ENCODE measurements around the gene SLC12A5.

GRCh38 chr20:46077642-46078305 is 48.8 kb downstream of the SLC12A5 start:
- TF ChIP-seq MLLT1 (IDR thresholded peaks at IDR 0.05) (no peak), TAF1 (IDR thresholded peaks at IDR 0.05; ENCODE audit: control insufficient read depth, extremely low read depth, insufficient read depth, low read length, severe bottlenecking) (no peak), POLR2AphosphoS5 (IDR thresholded peaks at IDR 0.05; ENCODE audit: control insufficient read depth, insufficient read depth, low read depth, low read length) (no peak), FOXO4 (CRISPR knock-in tag; IDR thresholded peaks at IDR 0.05) (no peak), ZNF174 (CRISPR knock-in tag; IDR thresholded peaks at IDR 0.05) (no peak), ATF2 (CRISPR knock-in tag; IDR thresholded peaks at IDR 0.05) (no peak), MBD1 (CRISPR knock-in tag; IDR thresholded peaks at IDR 0.05) (no peak), DLX4 (CRISPR knock-in tag; IDR thresholded peaks at IDR 0.05) (no peak), KLF6 (CRISPR knock-in tag; IDR thresholded peaks at IDR 0.05; ENCODE audit: borderline replicate concordance) (no peak), CTCF (IDR thresholded peaks at IDR 0.05 in 2 of 3, conservative IDR thresholded peaks at IDR 0.05 in 1 of 3; ENCODE audit: insufficient read depth in 2 of 3, low read depth in 1 of 3, low read length in 3 of 3) (no peak), TCF7L2 (IDR thresholded peaks at IDR 0.05; ENCODE audit: low read depth, low read length) (no peak), ATF3 (IDR thresholded peaks at IDR 0.05) (no peak), ATF3 (CRISPR knock-in tag; conservative IDR thresholded peaks at IDR 0.05) (no peak)

Data from K562 (cell line).